Upper lobe of left lung (tissue), 4 donors: ENCODE data around the gene CLNK.

ENCODE experiments used
- CTCF ChIP-seq, 6 experiments: fragments of 450-650 bp in 4 of 6; fragments of 200-600 bp in 2 of 6; sonication (generic) in 2 of 6; IDR thresholded peaks; one replicate each; pipeline ENCODE4 v1.5.1; 2016 to 2019; ENCODE audit warnings: antibody characterized with exemption in 6 of 6
- POLR2A ChIP-seq, 4 donors: fragments of 450-650 bp; IDR thresholded peaks; one replicate each; pipeline ENCODE4 v1.5.1; 2016 to 2017; ENCODE audit warnings: antibody characterized with exemption in 4 of 4, mild to moderate bottlenecking in 2 of 4
- POLR2AphosphoS5 ChIP-seq, 2 donors: sonication (generic); formaldehyde crosslinking; IDR thresholded peaks; one replicate each; pipeline ENCODE4 v1.5.1; 2017; ENCODE audit warnings: antibody characterized with exemption in 2 of 2

- TF ChIP-seq POLR2AphosphoS5 (IDR thresholded peaks at IDR 0.05) (no peak), POLR2A (IDR thresholded peaks at IDR 0.05) (no peak), CTCF (IDR thresholded peaks at IDR 0.05) (no peak)
Measured at GRCh38 chr4:10579648-10580047, 104.9 kb downstream of the CLNK start.
